B cell (primary cell): ENCODE results near the gene MAPK10.

ENCODE experiments used
- CTCF ChIP-seq: fragments of 200-600 bp; IDR thresholded peaks from one replicate; pipeline ENCODE4 v1.8.0; 2022; ENCODE audit warnings: antibody characterized with exemption, mild to moderate bottlenecking
- EZH2 ChIP-seq: IDR thresholded peaks from 2 replicates; pipeline ENCODE4 v1.6.1; 2012; ENCODE audit warnings: borderline replicate concordance, low read depth, mild to moderate bottlenecking, moderate library complexity, low read length; ENCODE audit not compliant: insufficient read depth, poor library complexity, severe bottlenecking

- no peak for TF ChIP-seq CTCF
- no peak for TF ChIP-seq EZH2
Measured at GRCh38 chr4:86060341-86060740, 299.5 kb downstream of the MAPK10 start.
